ENCODE data around the gene OSTM1. TPM values are rescaled to one million over a fixed set of nuclear protein-coding genes. Genes with fewer than 3 reads are reported as not detected.

OSTM1 gene
- polyA plus RNA-seq, 1 donor from 2014 or later, result 54.7 TPM

GRCh38 chr6:108102965-108103364, 28.4 kb upstream of the OSTM1 start:
- H3K27me3 ChIP-seq (ENCODE audit: insufficient read depth, low read depth, low read length), result no peaks in the 10 kb centered on the region
- TF ChIP-seq RAD21 (conservative IDR thresholded peaks at IDR 0.05) (no peak), EZH2 (IDR thresholded peaks at IDR 0.05; ENCODE audit: borderline replicate concordance, insufficient read depth, low read length, poor library complexity, severe bottlenecking) (no peak)
- H3K36me3 ChIP-seq (ENCODE audit: insufficient read depth, low read length), result no peaks in the 10 kb centered on the region
- no peak overlapping the region for H3K4me2 ChIP-seq (ENCODE audit: low read length)
- H3F3A ChIP-seq (ENCODE audit: insufficient read depth, low read length, poor library complexity, severe bottlenecking), result no peaks in the 10 kb centered on the region
- H4K20me1 ChIP-seq (ENCODE audit: insufficient read depth), result no peaks in the 10 kb centered on the region
- no peak overlapping the region for H3K27ac ChIP-seq (ENCODE audit: low read length)
- no peak overlapping the region for H3K4me3 ChIP-seq (ENCODE audit: low read length)
- no peak overlapping the region for H3K9ac ChIP-seq (ENCODE audit: low read length)
- H3K79me2 ChIP-seq (replicated peaks; ENCODE audit: insufficient read depth, low read length), result no peaks in the 10 kb centered on the region
- H3K9me3 ChIP-seq (ENCODE audit: low read length), result no peaks in the 10 kb centered on the region
- H3K9me2 ChIP-seq (ENCODE audit: insufficient read depth, low read length), result no peaks in the 10 kb centered on the region
- H2AFZ ChIP-seq (ENCODE audit: low read depth, low read length), result no peak overlapping the region

- Histone ChIP-seq H3K4me3 (ENCODE audit: low read length) (no peak overlapping the region), H2AFZ (ENCODE audit: low read depth, low read length) (no peak overlapping the region), H3K9me2 (ENCODE audit: insufficient read depth, low read length) (no peaks in the 10 kb centered on the region), H3K27ac (ENCODE audit: low read length) (no peak overlapping the region), H3K79me2 (replicated peaks; ENCODE audit: insufficient read depth, low read length) (no peaks in the 10 kb centered on the region), H3K4me2 (ENCODE audit: low read length) (no peak overlapping the region), H3K36me3 (ENCODE audit: insufficient read depth, low read length) (no peaks in the 10 kb centered on the region), H4K20me1 (ENCODE audit: insufficient read depth) (no peaks in the 10 kb centered on the region), H3K9me3 (ENCODE audit: low read length) (no peaks in the 10 kb centered on the region), H3F3A (ENCODE audit: insufficient read depth, low read length, poor library complexity, severe bottlenecking) (no peaks in the 10 kb centered on the region), H3K9ac (ENCODE audit: low read length) (no peak overlapping the region), H3K27me3 (ENCODE audit: insufficient read depth, low read depth, low read length) (no peaks in the 10 kb centered on the region)
- TF ChIP-seq EZH2 (IDR thresholded peaks at IDR 0.05; ENCODE audit: borderline replicate concordance, insufficient read depth, low read length, poor library complexity, severe bottlenecking), result no peak
- TF ChIP-seq TAF1 (IDR thresholded peaks at IDR 0.05; ENCODE audit: low read depth), result no peak
- no peak for TF ChIP-seq EP300 (conservative IDR thresholded peaks at IDR 0.05; ENCODE audit: poor library complexity, severe bottlenecking)
- TF ChIP-seq POLR2AphosphoS5 (IDR thresholded peaks at IDR 0.05), result no peak
- TF ChIP-seq RAD21 (conservative IDR thresholded peaks at IDR 0.05), result no peak
- TF ChIP-seq SMC3 (conservative IDR thresholded peaks at IDR 0.05; ENCODE audit: poor library complexity), result no peak
- no peak for TF ChIP-seq CTCF (IDR thresholded peaks at IDR 0.05; ENCODE audit: poor library complexity, severe bottlenecking)
- TF ChIP-seq, protein P1, sequence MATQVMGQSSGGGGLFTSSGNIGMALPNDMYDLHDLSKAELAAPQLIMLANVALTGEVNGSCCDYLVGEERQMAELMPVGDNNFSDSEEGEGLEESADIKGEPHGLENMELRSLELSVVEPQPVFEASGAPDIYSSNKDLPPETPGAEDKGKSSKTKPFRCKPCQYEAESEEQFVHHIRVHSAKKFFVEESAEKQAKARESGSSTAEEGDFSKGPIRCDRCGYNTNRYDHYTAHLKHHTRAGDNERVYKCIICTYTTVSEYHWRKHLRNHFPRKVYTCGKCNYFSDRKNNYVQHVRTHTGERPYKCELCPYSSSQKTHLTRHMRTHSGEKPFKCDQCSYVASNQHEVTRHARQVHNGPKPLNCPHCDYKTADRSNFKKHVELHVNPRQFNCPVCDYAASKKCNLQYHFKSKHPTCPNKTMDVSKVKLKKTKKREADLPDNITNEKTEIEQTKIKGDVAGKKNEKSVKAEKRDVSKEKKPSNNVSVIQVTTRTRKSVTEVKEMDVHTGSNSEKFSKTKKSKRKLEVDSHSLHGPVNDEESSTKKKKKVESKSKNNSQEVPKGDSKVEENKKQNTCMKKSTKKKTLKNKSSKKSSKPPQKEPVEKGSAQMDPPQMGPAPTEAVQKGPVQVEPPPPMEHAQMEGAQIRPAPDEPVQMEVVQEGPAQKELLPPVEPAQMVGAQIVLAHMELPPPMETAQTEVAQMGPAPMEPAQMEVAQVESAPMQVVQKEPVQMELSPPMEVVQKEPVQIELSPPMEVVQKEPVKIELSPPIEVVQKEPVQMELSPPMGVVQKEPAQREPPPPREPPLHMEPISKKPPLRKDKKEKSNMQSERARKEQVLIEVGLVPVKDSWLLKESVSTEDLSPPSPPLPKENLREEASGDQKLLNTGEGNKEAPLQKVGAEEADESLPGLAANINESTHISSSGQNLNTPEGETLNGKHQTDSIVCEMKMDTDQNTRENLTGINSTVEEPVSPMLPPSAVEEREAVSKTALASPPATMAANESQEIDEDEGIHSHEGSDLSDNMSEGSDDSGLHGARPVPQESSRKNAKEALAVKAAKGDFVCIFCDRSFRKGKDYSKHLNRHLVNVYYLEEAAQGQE (IDR thresholded peaks at IDR 0.05; ENCODE audit: borderline replicate concordance), result no peak
- no peak for TF ChIP-seq MXI1 (conservative IDR thresholded peaks at IDR 0.05; ENCODE audit: poor library complexity, severe bottlenecking)
These were observed 25.5 kb upstream of the OSTM1 start for GRCh38 chr6:108100003-108100402.

- Histone ChIP-seq H3K9me2 (ENCODE audit: insufficient read depth, low read length) (no peaks in the 10 kb centered on the region), H2AFZ (ENCODE audit: low read depth, low read length) (no peak overlapping the region), H3K4me3 (ENCODE audit: low read length) (no peak overlapping the region), H3F3A (ENCODE audit: insufficient read depth, low read length, poor library complexity, severe bottlenecking) (no peaks in the 10 kb centered on the region), H3K79me2 (replicated peaks; ENCODE audit: insufficient read depth, low read length) (no peaks in the 10 kb centered on the region), H3K9ac (ENCODE audit: low read length) (no peak overlapping the region), H3K27me3 (ENCODE audit: insufficient read depth, low read depth, low read length) (no peaks in the 10 kb centered on the region), H3K9me3 (ENCODE audit: low read length) (no peaks in the 10 kb centered on the region), H3K27ac (ENCODE audit: low read length) (no peak overlapping the region), H3K4me2 (ENCODE audit: low read length) (no peak overlapping the region), H4K20me1 (ENCODE audit: insufficient read depth) (no peaks in the 10 kb centered on the region), H3K36me3 (ENCODE audit: insufficient read depth, low read length) (no peaks in the 10 kb centered on the region)
- TF ChIP-seq RAD21 (conservative IDR thresholded peaks at IDR 0.05) (no peak), SMC3 (conservative IDR thresholded peaks at IDR 0.05; ENCODE audit: poor library complexity) (no peak)
- TF ChIP-seq, protein P1 (IDR thresholded peaks at IDR 0.05; ENCODE audit: borderline replicate concordance), result no peak
These were observed 23.3 kb upstream of the OSTM1 start for GRCh38 chr6:108097882-108098281.

Data from neural cell (in vitro differentiated cells).